Karpas-422 (cell line): ENCODE measurements around the gene CYTH3. TPM values are rescaled to one million over a fixed set of nuclear protein-coding genes. Genes with fewer than 3 reads are reported as not detected.

Source experiments
- DNase-seq: peaks from one replicate; pipeline ENCODE4 v3.0.0-alpha.2; 2015
- H2AFZ ChIP-seq: fragments of 200-600 bp; sonication (generic); 2 replicates; pipeline ENCODE4 v1.6.1; 2014; ENCODE audit warnings: antibody characterized with exemption, low read length, mixed read lengths
- H3K27ac ChIP-seq: fragments of 200-600 bp; sonication (generic); 2 replicates; pipeline ENCODE4 v1.5.1; 2014; ENCODE audit warnings: mild to moderate bottlenecking, low read length, moderate library complexity
- H3K27me3 ChIP-seq: fragments of 200-600 bp; sonication (generic); 2 replicates; pipeline ENCODE4 v1.6.1; 2014; ENCODE audit warnings: low read length, mixed read lengths
- H3K36me3 ChIP-seq: fragments of 200-600 bp; sonication (generic); 2 replicates; pipeline ENCODE4 v1.6.1; 2014; ENCODE audit warnings: low read length, mixed read lengths; ENCODE audit not compliant: insufficient read depth
- H3K4me1 ChIP-seq: fragments of 200-600 bp; sonication (generic); 2 replicates; pipeline ENCODE4 v1.6.1; 2014; ENCODE audit warnings: mild to moderate bottlenecking, low read length, mixed read lengths
- H3K4me2 ChIP-seq: fragments of 200-600 bp; sonication (generic); 2 replicates; pipeline ENCODE4 v1.6.1; 2014; ENCODE audit warnings: low read length, low read depth, mild to moderate bottlenecking; ENCODE audit not compliant: poor library complexity, severe bottlenecking
- H3K4me3 ChIP-seq: fragments of 200-600 bp; sonication (generic); 2 replicates; pipeline ENCODE4 v1.5.1; 2014; ENCODE audit warnings: mild to moderate bottlenecking, antibody characterized with exemption, low read length, mixed read lengths
- H3K79me2 ChIP-seq: fragments of 200-600 bp; sonication (generic); 2 replicates; pipeline ENCODE4 v1.6.1; 2014; ENCODE audit warnings: mild to moderate bottlenecking, low read length, mixed read lengths
- H3K9ac ChIP-seq: fragments of 200-600 bp; sonication (generic); 2 replicates; pipeline ENCODE4 v1.6.0; 2014; ENCODE audit warnings: low read length
- H3K9me2 ChIP-seq: fragments of 200-600 bp; sonication (generic), shearing (Covaris generic); replicated peaks from 2 replicates; pipeline ENCODE4 v1.6.0; 2014; ENCODE audit warnings: mild to moderate bottlenecking, low read length, moderate library complexity; ENCODE audit not compliant: insufficient read depth
- H3K9me3 ChIP-seq: fragments of 300-700, 200-600 bp; sonication (generic); 2 replicates; pipeline ENCODE4 v1.6.1; 2014; ENCODE audit warnings: low read length, mixed read lengths
- H4K20me1 ChIP-seq: fragments of 200-600 bp; sonication (generic); 2 replicates; pipeline ENCODE4 v1.6.1; 2014; ENCODE audit warnings: mild to moderate bottlenecking, antibody characterized with exemption, low read length, low read depth; ENCODE audit not compliant: insufficient read depth
- total RNA-seq: library from RNA; depleted of rRNA; stranded (reverse); fragments of >200 nt; shearing (Covaris generic); gene quantifications from 2 replicates; pipeline ENCODE4 v1.2.3, GENCODE V29; 2014; ENCODE audit warnings: low replicate concordance; rRNA removed

Gene CYTH3, protein sequence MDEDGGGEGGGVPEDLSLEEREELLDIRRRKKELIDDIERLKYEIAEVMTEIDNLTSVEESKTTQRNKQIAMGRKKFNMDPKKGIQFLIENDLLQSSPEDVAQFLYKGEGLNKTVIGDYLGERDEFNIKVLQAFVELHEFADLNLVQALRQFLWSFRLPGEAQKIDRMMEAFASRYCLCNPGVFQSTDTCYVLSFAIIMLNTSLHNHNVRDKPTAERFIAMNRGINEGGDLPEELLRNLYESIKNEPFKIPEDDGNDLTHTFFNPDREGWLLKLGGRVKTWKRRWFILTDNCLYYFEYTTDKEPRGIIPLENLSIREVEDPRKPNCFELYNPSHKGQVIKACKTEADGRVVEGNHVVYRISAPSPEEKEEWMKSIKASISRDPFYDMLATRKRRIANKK
- 3.0 and 3.5 TPM in 2 replicates for total RNA-seq

DNA sequence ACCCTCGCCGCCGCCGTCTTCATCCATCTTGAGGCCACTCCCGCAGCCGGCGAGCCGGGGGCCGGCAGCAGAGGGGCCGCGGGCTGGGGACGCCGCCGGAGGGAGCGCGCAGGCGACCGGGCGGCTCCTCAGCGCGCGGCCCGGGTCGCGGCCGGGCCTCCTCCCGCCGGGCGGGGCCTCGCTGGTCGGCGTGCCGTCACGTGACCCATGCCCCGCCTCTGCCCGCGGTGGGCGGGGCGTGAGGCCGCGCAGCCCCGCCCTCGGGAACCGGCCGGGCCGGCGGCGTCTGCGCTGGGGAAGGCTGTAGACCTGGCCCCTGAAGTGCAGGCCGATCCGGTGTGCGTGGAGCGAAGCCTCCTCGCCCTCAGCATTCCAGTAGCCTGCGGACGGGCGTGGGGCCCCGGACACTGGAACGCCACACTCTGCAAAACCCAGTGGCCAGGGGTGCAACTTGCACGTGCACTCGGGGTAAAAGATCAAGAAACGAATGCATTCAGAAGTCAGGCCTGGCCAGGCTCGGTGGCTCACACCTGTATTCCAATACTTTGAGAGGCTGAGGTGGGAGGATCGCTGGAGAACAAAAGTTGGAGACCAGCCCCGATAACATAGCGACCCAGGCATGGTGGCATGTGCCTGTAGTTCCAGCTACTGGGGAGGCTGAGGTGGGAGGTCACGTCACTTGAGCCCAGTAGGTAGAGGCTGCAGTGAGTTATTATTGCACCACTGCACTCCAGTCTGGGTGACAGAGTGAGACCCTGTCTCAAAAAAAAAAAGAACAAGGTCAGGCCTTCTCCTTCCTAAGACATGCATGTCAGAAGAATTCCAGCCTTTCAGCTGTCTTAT lies at the start of gene CYTH3:
Gene CYTH3 (minus strand): TSS at position 144 of the 843 bp plus-strand sequence. CDS start 117 bp downstream, at position 27.
- Histone ChIP-seq H3K4me1 (peaks cover 13% of the 10 kb centered on the region), H3K4me3 (peak within 1 kb of the TSS; percentile 59; the same call in 1 of the 2 replicates), H3K27ac (no peak within 1 kb of the TSS), H3K9me2 (no peaks in the 10 kb centered on the region), H4K20me1 (peaks cover 4% of the 10 kb centered on the region; the same call in 1 of the 2 replicates), H3K79me2 (no peaks in the 10 kb centered on the region), H3K27me3 (0 out of 2 replicates have a peak, but pooled peaks cover 4% of the 10 kb centered on the region), H3K9ac (peak within 1 kb of the TSS; percentile 67), H2AFZ (peak within 1 kb of the TSS; percentile 98; the same call in 1 of the 2 replicates), H3K4me2 (peak within 1 kb of the TSS; percentile 66), H3K36me3 (no peaks in the 10 kb centered on the region), H3K9me3 (no peaks in the 10 kb centered on the region)
- DNase-seq = peak; percentile 88

DNA sequence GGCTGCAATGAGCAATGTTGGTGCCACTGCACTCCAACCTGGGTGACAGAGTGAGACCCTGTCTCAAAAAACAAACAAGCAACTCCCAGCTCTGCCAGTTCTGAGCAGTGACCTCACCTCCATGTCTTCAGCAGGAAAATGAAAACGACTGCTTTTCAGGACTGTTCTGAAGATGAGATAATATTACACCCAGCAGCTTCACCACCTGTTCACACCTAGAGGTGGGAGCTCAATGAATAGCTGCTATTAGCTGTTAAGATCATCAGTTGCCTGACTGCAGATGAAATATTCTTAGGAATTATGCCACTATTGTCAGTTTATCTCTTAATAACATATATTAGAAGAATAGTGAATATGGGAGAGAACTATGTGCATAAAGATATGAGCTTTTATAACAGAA lies 48.4 kb upstream of the CYTH3 start:
- H3K79me2 ChIP-seq = no peaks in the 10 kb centered on the region
- H3K9me3 ChIP-seq = no peaks in the 10 kb centered on the region
- H2AFZ ChIP-seq = no peak overlapping the region
- H3K9me2 ChIP-seq = no peaks in the 10 kb centered on the region
- H3K27ac ChIP-seq = no peak overlapping the region
- no peaks in the 10 kb centered on the region for H4K20me1 ChIP-seq
- H3K36me3 ChIP-seq = no peaks in the 10 kb centered on the region
- no peaks in the 10 kb centered on the region for H3K27me3 ChIP-seq
- H3K4me3 ChIP-seq = no peak overlapping the region
- H3K4me1 ChIP-seq = no peaks in the 10 kb centered on the region
- no peak for DNase-seq
- no peak overlapping the region for H3K9ac ChIP-seq
- H3K4me2 ChIP-seq = no peak overlapping the region

DNA sequence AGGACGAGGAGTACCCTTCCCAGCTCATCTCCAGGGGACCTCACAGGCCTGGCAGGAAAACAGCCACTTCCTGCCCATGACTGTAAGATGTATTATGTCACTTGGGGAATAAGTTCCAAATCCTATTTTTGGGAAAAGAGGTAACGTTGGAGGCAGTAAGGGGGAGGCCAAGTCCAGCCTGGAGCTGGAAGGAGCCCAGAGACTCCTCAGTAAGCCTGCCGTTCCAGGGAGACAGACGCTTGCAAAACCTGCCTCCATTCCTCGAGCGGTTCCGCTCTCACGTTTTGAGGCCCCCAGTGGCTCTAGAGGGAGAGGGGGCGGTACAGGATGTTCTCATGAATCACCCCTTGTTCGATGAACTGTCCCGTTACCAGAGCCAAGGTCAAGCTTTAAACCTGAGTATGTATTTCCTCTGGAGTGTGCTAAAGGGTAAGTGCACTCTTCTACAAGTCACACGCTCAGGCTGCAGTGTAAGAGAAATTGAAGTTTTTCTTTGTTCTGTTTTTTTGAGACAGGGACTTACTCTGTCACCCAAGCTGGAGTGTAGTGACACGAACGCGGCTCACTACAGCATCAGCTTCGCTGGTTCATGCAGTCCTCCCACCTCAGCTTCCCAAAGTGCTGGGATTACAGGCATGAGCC lies 45.5 kb upstream of the CYTH3 start:
- Histone ChIP-seq H3K9ac (no peak overlapping the region), H3K4me1 (no peaks in the 10 kb centered on the region), H4K20me1 (no peaks in the 10 kb centered on the region), H3K79me2 (no peaks in the 10 kb centered on the region), H3K4me3 (no peak overlapping the region), H3K36me3 (no peaks in the 10 kb centered on the region), H3K27ac (no peak overlapping the region), H3K9me3 (no peaks in the 10 kb centered on the region), H2AFZ (no peak overlapping the region), H3K27me3 (no peaks in the 10 kb centered on the region), H3K9me2 (no peaks in the 10 kb centered on the region), H3K4me2 (no peak overlapping the region)
- DNase-seq = no peak

DNA sequence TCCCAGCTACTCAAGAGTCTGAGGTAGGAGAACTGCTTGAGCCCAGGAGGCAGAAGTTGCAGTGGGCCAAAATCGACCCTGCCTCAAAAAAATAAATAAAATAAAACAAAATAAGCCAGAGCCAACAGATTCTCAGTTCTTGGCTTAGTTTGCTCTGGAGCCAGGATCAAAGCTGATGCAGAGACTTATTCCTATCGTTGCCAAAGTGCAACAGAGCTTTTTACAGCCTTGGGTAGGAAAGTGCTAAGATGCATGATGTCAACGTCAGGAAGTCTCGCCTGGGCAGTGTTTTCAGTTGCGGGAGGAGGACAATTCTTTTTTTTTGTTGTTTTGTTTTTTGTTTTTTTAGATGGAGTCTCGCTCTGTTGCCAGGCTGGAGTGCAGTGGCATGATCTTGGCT lies 43.8 kb upstream of the CYTH3 start:
- Histone ChIP-seq H3K9me2 (no peaks in the 10 kb centered on the region), H3K36me3 (no peaks in the 10 kb centered on the region), H3K27me3 (no peaks in the 10 kb centered on the region), H2AFZ (no peak overlapping the region), H3K4me2 (no peak overlapping the region), H3K4me3 (no peak overlapping the region), H3K4me1 (no peaks in the 10 kb centered on the region), H3K9ac (no peak overlapping the region), H3K79me2 (no peaks in the 10 kb centered on the region), H3K27ac (no peak overlapping the region), H3K9me3 (no peaks in the 10 kb centered on the region), H4K20me1 (no peaks in the 10 kb centered on the region)
- DNase-seq = no peak

DNA sequence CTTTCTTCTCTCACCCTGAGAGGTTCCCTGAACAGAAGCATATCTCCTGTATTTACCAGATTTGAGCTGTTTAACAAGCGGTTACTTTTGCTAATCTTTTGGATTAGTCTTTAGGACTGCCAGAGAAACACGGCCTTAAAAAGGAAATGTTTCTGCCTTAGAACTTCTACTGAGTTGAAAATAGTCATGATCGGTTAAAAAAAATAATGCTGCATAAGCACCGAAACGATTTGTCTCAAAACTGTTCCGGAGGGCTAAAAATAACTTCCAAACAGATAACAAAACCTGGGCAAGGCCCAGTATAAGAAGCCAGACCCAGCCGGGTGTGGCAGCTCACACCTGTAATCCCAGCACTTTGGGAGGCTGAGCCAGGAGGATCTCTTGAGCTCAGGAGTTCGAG lies 43.3 kb upstream of the CYTH3 start:
- no peaks in the 10 kb centered on the region for H3K36me3 ChIP-seq
- no peaks in the 10 kb centered on the region for H3K9me2 ChIP-seq
- no peaks in the 10 kb centered on the region for H3K79me2 ChIP-seq
- H3K4me3 ChIP-seq = no peak overlapping the region
- no peaks in the 10 kb centered on the region for H3K27me3 ChIP-seq
- H3K27ac ChIP-seq = no peak overlapping the region
- H3K9me3 ChIP-seq = no peaks in the 10 kb centered on the region
- no peak overlapping the region for H3K4me2 ChIP-seq
- no peak for DNase-seq
- H3K9ac ChIP-seq = no peak overlapping the region
- H3K4me1 ChIP-seq = no peaks in the 10 kb centered on the region
- H2AFZ ChIP-seq = no peak overlapping the region
- H4K20me1 ChIP-seq = no peaks in the 10 kb centered on the region

DNA sequence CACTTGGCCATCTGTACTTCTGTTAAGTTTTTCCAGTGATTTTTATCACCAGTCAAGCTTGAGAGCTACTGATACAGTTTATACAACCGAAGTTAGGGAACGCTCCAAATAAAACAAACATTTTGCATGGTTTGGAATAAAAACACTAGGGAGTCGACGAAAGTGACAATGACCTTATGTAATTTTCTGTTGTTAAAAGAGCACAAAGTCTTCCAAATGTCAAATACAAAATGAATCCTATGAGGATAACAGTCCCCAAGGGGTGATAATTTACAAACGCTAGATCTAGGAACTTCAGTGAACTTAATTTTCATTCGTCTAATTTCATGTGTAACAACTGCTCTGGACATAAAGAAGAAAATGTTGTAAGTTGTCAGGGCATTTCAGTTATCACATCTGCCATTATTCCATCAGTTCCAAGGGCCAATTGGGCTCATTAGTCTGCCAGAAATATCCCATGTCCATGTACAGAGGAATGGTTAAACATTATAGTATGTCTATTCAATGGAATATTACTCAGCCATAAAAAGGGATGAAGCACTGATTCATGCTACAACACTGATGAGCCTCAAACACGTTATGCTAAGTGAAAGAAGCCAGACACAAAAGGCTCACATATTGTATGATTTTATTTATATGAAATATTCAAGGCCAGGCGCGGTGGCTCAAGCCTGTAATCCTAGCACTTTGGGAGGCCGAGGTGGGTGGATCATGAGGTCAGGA lies 38.0 kb upstream of the CYTH3 start:
- Histone ChIP-seq H4K20me1 (no peaks in the 10 kb centered on the region), H3K27ac (no peak overlapping the region), H3K27me3 (no peaks in the 10 kb centered on the region), H3K4me3 (no peak overlapping the region), H2AFZ (no peak overlapping the region), H3K4me1 (no peaks in the 10 kb centered on the region), H3K36me3 (no peaks in the 10 kb centered on the region), H3K79me2 (no peaks in the 10 kb centered on the region), H3K9me2 (no peaks in the 10 kb centered on the region), H3K4me2 (no peak overlapping the region), H3K9me3 (no peaks in the 10 kb centered on the region), H3K9ac (no peak overlapping the region)
- no peak for DNase-seq

DNA sequence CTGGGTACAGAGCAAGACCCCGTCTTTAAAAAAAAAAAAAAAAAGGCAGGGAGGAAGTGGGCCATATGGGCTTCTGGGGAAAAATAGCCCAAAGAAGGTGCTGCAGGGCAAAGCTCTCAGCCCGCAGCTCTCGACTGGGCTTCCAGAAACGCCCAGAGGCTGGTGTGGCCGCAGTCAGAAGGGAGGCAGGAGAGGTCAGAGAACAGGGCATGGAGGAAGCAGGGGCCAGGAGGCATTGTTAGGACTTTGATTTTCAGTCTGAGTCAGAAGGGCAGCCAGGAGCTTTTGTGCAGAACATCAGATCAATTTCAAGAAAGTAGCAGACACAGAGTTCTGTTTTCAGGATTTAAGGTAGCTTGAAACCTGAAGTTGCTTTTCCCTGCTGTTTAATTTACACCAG lies 35.3 kb upstream of the CYTH3 start:
- no peak for DNase-seq
- Histone ChIP-seq H3K4me2 (no peak overlapping the region), H3K9ac (no peak overlapping the region)

More for the DNA sequence above, 35.3 kb upstream of the CYTH3 start:
- Histone ChIP-seq H3K27me3 (no peaks in the 10 kb centered on the region), H3K27ac (no peak overlapping the region), H3K4me1 (no peaks in the 10 kb centered on the region), H2AFZ (no peak overlapping the region), H3K79me2 (no peaks in the 10 kb centered on the region), H3K9me2 (no peaks in the 10 kb centered on the region), H4K20me1 (no peaks in the 10 kb centered on the region), H3K9me3 (no peaks in the 10 kb centered on the region), H3K4me3 (no peak overlapping the region), H3K36me3 (no peaks in the 10 kb centered on the region)
